ENCODE measurements around the gene DCAF4.
"Not testable (repeated sequence)": the region's sequence is repeated elsewhere in the genome, so short reads cannot be mapped to it uniquely, and the experiment has no call there.

The DCAF4 gene

DNA sequence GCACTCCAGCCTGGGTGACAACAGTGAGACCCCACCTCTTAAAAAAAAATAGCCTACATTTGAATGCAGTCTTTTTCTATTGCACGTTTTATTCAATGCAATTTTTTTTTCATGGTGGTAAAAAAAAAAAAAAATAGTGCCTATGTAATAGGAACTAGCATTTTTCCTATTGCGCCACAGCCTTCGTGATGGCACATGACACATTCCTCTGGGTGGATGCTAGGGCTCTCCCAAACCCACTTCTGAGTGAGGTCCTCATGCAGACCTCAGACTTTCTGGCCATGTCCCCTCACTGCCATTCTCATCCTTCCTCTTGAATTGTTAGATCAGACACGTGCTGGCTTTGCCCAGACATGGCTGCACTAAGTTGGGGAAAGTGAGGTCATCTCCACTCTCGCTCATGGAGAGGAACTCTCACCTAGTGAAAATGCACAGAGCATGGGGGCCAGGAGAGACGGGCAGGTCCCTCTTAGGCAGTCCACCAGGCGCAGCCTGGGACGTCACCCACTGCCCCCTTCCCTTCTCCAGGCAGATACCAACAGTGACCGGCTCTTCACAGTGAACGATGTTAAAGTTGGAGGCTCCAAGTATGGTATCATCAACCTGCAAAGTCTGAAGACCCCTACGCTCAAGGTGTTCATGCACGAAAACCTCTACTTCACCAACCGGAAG is 19.2 kb downstream of the DCAF4 start:
- TF ChIP-seq, protein P1, sequence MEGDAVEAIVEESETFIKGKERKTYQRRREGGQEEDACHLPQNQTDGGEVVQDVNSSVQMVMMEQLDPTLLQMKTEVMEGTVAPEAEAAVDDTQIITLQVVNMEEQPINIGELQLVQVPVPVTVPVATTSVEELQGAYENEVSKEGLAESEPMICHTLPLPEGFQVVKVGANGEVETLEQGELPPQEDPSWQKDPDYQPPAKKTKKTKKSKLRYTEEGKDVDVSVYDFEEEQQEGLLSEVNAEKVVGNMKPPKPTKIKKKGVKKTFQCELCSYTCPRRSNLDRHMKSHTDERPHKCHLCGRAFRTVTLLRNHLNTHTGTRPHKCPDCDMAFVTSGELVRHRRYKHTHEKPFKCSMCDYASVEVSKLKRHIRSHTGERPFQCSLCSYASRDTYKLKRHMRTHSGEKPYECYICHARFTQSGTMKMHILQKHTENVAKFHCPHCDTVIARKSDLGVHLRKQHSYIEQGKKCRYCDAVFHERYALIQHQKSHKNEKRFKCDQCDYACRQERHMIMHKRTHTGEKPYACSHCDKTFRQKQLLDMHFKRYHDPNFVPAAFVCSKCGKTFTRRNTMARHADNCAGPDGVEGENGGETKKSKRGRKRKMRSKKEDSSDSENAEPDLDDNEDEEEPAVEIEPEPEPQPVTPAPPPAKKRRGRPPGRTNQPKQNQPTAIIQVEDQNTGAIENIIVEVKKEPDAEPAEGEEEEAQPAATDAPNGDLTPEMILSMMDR (IDR thresholded peaks at IDR 0.05; ENCODE audit: borderline replicate concordance, insufficient read depth, low read depth, low read length), result no peak

GRCh38 chr14:72946491-72946890 is 20.2 kb downstream of the DCAF4 start:
- TF ChIP-seq, protein P1 (IDR thresholded peaks at IDR 0.05; ENCODE audit: borderline replicate concordance, insufficient read depth, low read depth, low read length), result no peak

More for the DNA sequence above, 19.2 kb downstream of the DCAF4 start:
- no peak overlapping the region for H3K4me3 ChIP-seq (ENCODE audit: low read depth, low read length)

GRCh38 chr14:72947366-72948160 is 21.3 kb downstream of the DCAF4 start:
- TF ChIP-seq, protein P1 (IDR thresholded peaks at IDR 0.05; ENCODE audit: borderline replicate concordance, insufficient read depth, low read depth, low read length), result no peak
- H3K4me3 ChIP-seq (ENCODE audit: low read depth, low read length), result no peak overlapping the region

More at GRCh38 chr14:72946491-72946890, 20.2 kb downstream of the DCAF4 start:
- no peak overlapping the region for H3K4me3 ChIP-seq (ENCODE audit: low read depth, low read length)

DNA sequence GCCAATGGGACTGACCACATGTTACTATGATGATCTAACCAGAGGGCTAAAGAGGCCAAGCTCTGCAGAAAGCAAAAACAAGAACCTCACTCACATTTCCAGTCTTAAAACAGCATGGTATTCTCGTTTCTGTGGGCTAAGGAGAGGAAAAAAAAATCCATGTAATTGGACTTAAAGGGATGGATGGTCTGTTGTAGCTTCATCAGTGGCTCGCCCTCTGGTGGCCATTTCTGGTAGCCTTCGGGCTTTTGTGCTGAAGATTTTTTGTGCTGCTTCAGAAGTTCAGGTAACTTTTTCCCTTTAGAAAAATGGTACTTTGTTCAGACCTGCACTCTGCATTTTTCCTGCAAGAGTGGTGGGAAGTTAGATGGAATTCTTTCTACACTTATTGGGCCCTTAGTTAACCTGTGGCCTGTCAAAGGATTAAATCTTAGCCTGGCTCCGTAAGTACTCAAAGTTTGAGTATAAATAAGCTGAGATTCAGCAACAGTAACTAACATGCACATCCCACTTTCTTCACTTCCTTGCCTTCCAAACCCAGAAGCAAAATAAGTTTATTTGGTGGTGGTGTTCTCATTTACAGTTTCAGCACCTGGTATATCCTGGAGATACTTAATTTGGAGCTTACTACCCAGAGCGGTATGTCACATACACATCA is 22.3 kb downstream of the DCAF4 start:
- TF ChIP-seq, protein P1 (IDR thresholded peaks at IDR 0.05; ENCODE audit: borderline replicate concordance, insufficient read depth, low read depth, low read length), result peak; percentile 85

GRCh38 chr14:72952171-72952570 is 25.9 kb downstream of the DCAF4 start:
- H3K4me3 ChIP-seq (ENCODE audit: low read depth, low read length), result no peak overlapping the region
- TF ChIP-seq, protein P1 (IDR thresholded peaks at IDR 0.05; ENCODE audit: borderline replicate concordance, insufficient read depth, low read depth, low read length), result no peak

More for the DNA sequence above, 22.3 kb downstream of the DCAF4 start:
- H3K4me3 ChIP-seq (ENCODE audit: low read depth, low read length), result no peak overlapping the region

DNA sequence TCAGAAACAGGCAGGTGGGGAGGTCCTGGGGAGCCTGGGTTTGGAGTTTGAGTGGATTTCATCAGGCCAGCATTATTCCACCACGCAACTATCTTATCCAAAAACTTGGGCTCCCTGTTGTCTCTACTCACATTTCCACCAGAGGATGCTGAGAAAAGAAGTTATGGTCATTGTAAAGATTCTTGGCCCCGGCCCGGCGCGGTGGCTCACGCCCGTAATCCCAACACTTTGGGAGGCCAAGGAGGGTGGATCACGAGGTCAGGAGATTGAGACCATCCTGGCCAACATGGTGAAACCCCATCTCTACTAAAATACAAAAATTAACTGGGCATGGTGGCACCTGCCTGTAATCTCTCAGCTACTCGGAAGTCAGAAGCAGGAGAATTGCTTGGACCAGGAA is 30.5 kb downstream of the DCAF4 start:
- not testable (repeated sequence) for H3K4me3 ChIP-seq (ENCODE audit: low read depth, low read length)

- TF ChIP-seq, protein P1 (IDR thresholded peaks at IDR 0.05; ENCODE audit: borderline replicate concordance, insufficient read depth, low read depth, low read length), result no peak
- H3K4me3 ChIP-seq (ENCODE audit: low read depth, low read length), result no peak overlapping the region
These were observed 30.9 kb downstream of the DCAF4 start for GRCh38 chr14:72957213-72957612.

Data from GM12875 (cell line).